ENCODE results near the gene IL19.

- TF ChIP-seq, protein P1, sequence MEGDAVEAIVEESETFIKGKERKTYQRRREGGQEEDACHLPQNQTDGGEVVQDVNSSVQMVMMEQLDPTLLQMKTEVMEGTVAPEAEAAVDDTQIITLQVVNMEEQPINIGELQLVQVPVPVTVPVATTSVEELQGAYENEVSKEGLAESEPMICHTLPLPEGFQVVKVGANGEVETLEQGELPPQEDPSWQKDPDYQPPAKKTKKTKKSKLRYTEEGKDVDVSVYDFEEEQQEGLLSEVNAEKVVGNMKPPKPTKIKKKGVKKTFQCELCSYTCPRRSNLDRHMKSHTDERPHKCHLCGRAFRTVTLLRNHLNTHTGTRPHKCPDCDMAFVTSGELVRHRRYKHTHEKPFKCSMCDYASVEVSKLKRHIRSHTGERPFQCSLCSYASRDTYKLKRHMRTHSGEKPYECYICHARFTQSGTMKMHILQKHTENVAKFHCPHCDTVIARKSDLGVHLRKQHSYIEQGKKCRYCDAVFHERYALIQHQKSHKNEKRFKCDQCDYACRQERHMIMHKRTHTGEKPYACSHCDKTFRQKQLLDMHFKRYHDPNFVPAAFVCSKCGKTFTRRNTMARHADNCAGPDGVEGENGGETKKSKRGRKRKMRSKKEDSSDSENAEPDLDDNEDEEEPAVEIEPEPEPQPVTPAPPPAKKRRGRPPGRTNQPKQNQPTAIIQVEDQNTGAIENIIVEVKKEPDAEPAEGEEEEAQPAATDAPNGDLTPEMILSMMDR (IDR thresholded peaks at IDR 0.05; ENCODE audit: borderline replicate concordance, extremely low read depth, low read length, poor library complexity, severe bottlenecking), result no peak
- no peak for TF ChIP-seq EZH2 (IDR thresholded peaks at IDR 0.05; ENCODE audit: borderline replicate concordance, low read depth, low read length, severe bottlenecking)
These were observed 97.1 kb downstream of the IL19 start for GRCh38 chr1:206867716-206868115.
